GM23338 (cell line): ENCODE measurements around the gene TENT5D.

Experiments
- CREB1 ChIP-seq: fragments of 250-450 bp; sonication (Bioruptor Pico); IDR thresholded peaks from 2 replicates; pipeline ENCODE4 v1.5.0; 2020; ENCODE audit warnings: low read depth, mild to moderate bottlenecking, moderate library complexity
- CTCF ChIP-seq, 2 experiments: fragments of 200-600 bp in 1 of 2; sonication (generic) in 1 of 2; conservative IDR thresholded peaks; 2 replicates each; pipeline versions ENCODE4 v1.5.1 to v1.6.1; 2016 to 2017; ENCODE audit warnings: antibody characterized with exemption in 2 of 2, low read depth in 2 of 2, mild to moderate bottlenecking in 2 of 2, moderate library complexity in 1 of 2
- EZH2 ChIP-seq: fragments of 200-600 bp; sonication (generic); IDR thresholded peaks from one replicate; pipeline ENCODE4 v1.8.0; 2017; ENCODE audit warnings: antibody characterized with exemption, mild to moderate bottlenecking, low read depth; ENCODE audit not compliant: unreplicated experiment
- EZH2phosphoT487 ChIP-seq: fragments of 200-600 bp; sonication (generic); IDR thresholded peaks from one replicate; pipeline ENCODE4 v1.8.1; 2018; ENCODE audit warnings: antibody characterized with exemption; ENCODE audit not compliant: unreplicated experiment
- JUNB ChIP-seq: IDR thresholded peaks from one replicate; pipeline ENCODE4 v1.6.1; 2016; ENCODE audit warnings: antibody characterized with exemption; ENCODE audit not compliant: unreplicated experiment
- POLR2AphosphoS5 ChIP-seq: IDR thresholded peaks from 2 replicates; pipeline ENCODE4 v1.6.1; 2016; ENCODE audit warnings: antibody characterized with exemption, low read depth
- REST ChIP-seq: IDR thresholded peaks from one replicate; pipeline ENCODE4 v1.6.1; 2018; ENCODE audit warnings: antibody characterized with exemption; ENCODE audit not compliant: unreplicated experiment
- ZNF331 ChIP-seq: fragments of 250-450 bp; sonication (Bioruptor Pico); IDR thresholded peaks from 2 replicates; pipeline ENCODE4 v1.5.0; 2020; ENCODE audit warnings: low read depth, mild to moderate bottlenecking, moderate library complexity

- TF ChIP-seq CTCF (conservative IDR thresholded peaks at IDR 0.05; ENCODE audit: low read depth in 2 of 2) (no peak), REST (no peak), EZH2 (no peak), POLR2AphosphoS5 (no peak), CREB1 (CRISPR knock-in tag) (no peak), EZH2phosphoT487 (no peak), JUNB (no peak), ZNF331 (no peak)
Measured at GRCh38 chrX:80485543-80485942, 65.3 kb downstream of the TENT5D start.
